IPS DF 4.7 (cell line): ENCODE results near the gene GNAI2.
"Not testable (repeated sequence)": the region's sequence is repeated elsewhere in the genome, so short reads cannot be mapped to it uniquely, and the experiment has no call there.

Experiments
- DNase-seq: peaks from one replicate; pipeline ENCODE4 v3.0.0-alpha.2; 2013; ENCODE audit warnings: low spot score; ENCODE audit errors: extremely low read depth

Gene GNAI2

DNA sequence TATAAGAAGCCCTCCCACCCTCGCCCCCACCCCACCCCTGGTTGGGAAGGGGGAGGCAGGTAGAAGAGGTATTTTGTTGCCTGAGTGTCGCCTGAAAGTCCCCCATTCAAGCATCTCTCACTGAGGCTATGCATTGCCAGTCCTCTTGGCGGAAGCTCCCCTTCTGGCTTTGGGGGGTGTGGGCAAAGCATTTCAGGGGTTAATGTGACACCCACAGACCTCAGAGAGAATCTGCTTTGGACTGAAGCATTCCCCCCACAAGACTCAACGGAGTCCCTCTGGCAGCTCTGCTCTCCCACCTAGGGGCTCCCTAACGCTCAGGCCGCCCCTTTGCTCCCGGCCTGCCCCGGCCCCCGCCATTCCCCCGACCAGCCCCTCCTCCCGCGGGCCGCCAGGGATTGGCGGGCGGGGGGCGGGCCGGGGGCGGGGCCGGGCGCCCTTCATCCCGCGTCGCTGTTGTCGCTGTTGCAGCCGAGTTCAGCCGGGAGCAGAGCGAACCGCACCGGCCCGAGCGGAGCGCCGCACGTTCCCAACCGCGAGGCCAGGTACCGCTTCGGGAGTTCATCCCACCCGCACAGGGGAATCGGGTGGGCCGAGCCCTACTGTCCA is 31.1 kb upstream of the GNAI2 start, which contains the start of gene SLC38A3:
SLC38A3 (plus strand) TSS at position 468 of the 609 bp plus-strand sequence. CDS start 8,929 bp downstream, outside the sequence.
- no peak for DNase-seq

DNA sequence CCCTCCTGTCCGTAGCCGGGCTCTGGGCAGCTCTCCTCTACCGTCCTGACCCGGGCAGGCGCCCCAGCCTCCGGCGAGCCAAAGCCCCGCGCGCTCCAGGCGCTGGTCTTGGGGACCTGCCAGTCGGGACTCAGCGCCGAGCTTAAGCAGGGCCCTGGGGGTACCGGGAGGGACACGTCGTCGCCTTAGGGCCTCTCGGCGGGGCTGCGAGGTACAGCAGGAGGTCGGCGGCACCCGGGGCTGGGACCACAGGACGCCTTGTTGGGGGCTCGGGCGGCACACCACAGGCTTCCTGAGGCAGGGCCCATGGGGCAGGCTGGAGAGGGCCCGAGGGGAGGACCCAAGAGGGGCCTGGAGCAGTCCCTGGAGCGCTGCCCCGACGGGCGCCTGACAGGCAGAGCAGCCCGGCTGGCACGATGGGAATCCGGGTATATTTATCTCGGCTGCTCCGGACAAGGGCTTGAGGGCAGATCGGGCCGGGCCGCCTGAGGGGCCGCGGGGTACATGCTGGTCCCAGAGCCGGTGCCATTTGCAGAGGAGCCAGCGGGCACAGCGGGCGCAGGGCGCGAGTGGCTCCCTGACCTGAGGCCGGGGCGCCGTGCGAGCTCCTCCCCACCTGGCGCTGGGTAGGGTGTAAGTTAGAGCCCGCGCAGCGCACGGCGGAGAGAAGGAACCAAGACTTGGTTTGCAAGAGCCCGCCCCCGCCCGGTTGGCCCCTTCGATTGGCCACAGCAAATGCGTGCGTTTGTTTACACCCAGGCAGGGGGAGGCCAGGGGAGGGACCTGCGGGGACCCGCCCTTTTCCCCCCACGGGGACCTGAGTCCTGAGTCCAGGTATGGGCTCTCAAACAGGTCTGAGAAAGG is 30.4 kb upstream of the GNAI2 start:
- DNase-seq = no peak

DNA sequence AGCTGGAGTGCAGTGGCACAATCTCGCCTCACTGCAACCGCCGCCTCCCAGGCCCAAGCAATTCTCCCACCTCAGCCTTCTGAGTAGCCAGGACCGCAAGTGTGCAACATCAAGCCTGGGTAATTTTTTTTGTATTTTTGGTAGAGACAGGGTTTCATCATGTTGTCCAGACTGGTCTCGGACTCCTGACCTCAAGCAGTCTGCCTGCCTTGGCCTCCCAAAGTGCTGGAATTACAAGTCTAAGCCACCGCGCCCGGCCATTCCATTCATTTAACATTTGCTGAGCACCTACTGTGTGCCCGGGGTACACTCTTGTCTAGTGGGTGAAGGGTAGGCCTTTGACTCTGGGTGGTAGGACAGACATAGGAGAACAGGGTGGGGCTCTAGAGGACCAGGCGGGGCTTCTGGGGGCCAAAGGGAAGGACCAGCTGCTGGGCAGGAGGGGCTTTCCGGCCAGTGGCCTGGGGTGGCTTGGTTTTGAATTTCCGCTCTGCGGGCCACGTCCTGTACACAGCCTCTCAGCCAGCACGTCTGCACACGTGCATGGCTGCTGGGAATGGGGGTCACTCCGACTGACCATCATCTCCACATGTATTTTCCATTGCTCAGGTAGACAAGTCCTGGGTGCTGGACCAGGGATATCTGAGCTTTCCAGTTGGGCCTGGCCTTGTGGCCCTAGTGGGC is 28.5 kb upstream of the GNAI2 start:
- no peak for DNase-seq

DNA sequence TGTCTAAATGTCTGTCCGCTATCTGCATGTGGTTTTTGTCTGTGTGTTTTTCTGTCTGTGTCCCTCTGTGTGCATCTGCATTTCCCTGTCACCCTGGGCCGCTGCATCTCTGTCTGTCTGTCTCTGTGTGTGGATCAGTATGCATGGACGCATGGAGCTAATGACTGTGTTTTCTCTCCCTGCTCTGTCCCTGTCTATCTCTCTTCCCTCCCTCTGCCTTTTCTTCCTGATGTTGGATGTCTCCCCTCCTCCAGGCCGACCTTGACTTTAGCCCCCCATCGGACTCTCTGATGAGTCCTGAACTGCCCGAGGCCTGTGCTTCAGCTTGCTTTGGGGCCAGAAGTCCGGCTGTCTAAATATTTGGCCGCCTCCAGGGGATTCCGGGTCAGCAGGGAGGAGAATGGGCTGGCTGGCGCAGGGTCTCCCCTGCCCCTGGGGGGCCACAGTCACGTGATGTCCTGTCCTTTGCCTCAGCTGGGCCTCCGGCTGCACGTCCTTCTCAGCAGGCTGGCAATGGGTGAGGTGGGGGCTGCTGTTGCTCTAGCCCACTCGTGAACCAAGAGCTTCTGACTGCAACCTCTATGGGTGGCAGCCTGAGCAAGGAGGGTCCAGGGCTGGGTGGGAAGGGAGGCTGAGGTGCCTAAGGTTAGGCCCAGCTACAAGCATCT is 27.2 kb upstream of the GNAI2 start:
- DNase-seq = no peak

DNA sequence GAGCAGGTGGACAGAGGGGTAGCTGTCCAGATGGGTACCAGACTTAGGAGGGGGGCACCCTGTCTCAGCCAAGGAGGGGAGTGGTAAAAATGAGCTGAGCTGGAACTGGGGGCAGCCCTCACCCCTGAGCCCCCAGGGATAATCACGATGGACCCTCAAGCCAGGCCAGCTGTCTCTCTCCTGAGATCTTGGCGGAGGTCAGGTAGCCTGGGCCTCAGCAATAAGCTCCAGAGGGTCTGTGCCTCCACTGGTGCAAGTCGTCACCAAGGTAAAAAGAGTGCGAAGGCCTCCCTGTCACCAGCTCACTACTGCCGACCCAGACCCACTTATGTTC is 25.9 kb upstream of the GNAI2 start:
- no peak for DNase-seq

DNA sequence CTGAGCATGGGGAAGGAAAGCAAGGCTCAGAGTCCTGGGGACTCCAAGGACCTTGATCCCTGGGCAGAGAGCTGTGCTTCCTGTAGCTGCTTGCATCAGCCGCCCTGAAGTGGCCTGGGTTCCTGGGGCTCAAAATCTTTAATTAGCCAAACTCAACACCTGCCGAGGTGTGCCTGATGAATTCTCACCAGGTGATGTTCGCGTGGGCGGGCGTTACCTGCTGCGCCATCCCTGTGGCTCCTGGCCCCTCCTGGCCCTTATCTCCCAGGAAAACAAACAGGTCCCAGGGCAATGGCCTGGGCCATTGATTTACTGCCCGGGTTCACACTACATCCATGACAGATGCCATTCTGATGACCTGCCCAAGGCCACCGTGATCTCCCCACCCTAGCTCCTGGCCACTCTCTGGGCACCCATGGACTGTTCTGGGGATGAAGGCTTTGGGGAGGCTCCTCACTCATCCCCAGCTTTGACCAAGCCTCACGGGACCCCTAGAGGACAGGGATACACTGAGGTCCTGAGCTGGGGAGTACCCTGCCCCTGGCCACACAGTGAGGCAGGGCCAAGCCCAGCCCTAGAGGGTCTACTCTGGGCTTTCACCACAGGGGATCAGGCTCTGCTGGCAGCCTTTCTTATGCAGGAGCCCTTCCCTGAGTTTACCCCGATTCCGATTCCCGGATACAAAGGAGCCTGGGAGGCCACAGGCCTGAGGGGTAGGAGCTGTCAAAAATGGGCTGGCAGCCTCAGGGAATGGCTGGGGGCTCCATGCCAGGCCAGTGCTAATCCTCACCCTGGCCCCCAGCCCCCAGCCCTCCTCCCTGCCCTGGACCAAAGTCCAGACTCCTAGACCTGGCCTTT is 25.3 kb upstream of the GNAI2 start:
- DNase-seq = no peak

DNA sequence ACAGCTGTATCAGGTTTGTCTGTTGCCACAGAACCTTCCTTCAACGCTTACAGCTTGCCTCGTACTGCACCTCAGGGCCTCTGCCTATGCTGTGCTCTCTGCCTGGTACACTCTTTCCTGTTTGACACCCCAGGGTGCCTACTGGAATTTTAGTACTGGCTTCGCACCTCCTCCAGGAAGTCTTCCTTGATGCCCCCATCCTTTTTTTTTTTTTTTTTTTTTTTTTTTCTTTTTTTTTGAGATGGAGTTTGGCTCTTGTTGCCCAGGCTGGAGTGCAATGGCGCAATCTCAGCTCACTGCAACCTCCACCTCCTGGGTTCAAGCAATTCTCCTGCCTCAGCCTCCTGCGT is 24.7 kb upstream of the GNAI2 start:
- DNase-seq = not testable (repeated sequence)

DNA sequence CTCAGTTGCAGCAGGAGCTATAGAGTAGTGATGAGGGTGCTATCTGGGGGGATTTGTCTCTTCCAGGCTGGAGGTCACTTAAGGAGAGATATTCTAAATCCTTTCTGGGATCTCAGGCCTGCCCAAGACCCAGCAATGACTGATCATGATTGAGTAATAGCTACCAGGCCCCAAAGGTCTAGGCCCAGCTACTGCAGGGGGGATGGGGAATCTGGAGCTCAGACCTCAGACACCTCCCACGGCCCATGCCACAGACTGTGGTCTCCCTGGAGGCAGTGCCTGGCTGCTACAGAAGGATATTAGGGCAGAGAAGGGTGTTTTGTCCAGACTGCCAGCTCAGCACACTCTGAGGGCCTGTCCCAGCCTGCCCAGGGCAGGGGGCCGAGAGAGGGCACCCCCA is 24.1 kb upstream of the GNAI2 start:
- no peak for DNase-seq

DNA sequence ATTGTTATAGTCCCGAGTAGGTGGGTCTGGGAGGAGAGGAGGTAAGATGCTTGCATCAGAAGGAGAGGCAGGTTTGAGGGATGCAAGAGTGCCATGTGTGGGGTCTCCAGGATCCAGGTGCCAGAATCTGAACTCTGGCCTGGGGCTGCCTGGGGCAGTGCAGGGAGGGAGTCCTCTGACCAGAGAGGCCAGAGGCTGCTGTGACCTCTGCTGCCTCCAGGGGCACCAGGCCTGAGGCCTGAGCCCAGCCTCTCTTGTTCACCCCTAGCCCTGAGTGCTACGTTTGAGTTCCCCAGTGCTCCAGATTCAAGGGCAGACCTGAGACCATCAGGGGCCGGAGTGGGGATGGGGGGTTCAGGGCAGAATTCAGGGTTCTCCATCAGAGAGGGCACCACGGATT is 23.5 kb upstream of the GNAI2 start:
- no peak for DNase-seq

DNA sequence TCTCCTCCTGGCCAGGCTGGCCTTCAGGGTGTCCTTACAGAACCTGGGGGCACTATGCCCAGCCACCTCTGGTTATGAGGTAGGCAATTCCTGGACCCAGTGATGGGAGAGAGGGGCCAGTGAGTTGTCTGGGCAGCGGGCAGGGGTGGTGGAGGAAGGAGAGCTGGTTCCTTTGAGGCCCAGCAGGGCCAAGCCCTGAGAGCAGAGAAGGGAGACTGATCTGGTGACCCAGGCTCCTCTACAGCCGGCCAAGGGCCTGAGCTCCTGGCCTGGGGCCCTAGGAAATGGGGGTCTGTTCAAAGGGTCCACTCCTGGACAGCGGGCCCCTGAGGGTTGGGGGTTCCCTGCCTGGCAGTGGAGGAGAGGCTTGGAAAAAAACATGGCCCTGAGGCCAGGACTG is 23.0 kb upstream of the GNAI2 start:
- no peak for DNase-seq

DNA sequence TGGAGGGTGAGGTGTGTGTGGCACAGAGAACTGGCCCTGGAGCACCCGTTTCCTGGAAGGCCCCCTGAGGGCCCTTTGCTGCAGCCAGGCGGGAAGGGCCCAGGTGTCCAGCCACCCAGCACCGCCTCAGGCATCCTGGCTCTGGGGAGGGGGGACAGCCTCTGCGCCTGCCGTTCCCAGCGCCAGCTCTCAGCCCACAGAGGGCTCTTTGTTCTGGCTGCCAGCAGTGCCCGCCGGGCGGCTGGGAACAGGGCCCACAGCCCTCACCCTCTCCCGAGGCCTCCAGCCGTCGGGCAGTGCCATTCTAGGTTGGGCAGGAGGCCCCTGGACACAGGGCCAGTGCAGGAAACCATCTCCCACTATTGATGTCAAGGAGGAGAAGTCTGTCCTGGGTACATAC is 22.6 kb upstream of the GNAI2 start:
- no peak for DNase-seq

DNA sequence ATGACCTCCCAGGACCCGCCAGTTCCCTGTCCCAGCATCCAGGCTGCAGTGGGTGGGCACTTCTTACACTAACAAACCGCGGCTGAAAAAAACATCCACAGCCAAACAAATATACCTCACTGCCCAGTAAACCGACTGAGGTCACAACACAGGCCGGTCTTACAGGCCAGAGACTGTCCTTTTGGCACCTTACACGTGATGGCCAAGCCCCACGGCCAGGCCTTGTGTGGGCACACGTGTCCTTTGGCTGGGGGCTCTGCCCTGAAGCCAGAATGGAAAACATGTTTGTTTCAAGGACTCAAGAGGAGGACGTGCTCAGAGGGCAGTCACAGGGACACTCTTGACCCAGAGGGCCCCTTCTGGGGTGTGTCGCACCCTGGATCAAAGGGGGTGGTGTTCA is 21.2 kb upstream of the GNAI2 start:
- no peak for DNase-seq

DNA sequence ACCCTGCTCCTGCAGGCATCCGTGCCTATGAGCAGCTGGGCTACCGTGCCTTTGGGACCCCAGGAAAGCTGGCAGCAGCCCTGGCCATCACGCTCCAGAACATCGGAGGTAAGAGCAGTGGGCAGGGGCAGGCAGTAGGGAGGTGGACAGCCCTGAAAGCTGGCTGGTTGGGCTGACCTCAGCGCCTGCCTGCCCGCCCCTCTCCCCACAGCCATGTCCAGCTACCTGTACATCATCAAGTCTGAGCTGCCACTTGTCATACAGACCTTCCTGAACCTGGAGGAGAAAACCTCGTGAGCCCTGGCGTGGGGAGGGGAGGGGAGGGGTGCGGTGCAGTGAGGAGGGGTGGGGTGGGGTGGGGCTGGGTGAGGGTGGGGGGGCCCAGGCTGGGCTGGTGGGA is 20.5 kb upstream of the GNAI2 start:
- no peak for DNase-seq

DNA sequence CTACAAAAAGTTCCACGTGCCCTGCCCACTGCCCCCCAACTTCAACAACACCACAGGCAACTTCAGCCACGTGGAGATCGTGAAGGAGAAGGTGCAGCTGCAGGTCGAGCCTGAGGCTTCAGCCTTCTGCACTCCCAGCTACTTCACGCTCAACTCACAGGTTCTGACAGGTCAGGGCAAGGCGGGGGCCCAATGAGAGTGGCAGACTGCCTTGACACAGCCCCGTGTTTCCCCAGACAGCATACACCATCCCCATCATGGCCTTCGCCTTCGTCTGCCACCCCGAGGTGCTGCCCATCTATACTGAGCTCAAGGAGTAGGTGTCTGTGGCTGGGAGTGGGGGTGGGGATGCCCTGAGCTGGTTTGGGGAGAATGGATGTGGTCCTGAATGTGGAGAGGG is 18.3 kb upstream of the GNAI2 start:
- DNase-seq = no peak

DNA sequence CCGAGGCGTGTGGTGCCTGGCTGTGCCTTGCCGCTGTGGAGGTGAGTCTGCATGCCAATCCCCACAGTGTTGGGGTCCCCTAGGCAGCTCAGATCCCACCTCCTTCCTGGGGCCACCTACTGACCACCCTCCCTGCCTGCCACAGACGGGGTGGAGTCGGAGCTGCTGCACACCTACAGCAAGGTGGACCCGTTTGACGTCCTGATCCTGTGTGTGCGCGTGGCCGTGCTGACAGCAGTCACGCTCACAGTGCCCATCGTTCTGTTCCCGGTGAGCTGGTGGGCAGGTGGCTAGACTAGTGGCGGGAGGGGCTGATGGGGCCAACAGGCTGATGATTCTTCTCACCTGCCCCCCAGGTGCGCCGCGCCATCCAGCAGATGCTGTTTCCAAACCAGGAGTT is 17.6 kb upstream of the GNAI2 start:
- DNase-seq = no peak

DNA sequence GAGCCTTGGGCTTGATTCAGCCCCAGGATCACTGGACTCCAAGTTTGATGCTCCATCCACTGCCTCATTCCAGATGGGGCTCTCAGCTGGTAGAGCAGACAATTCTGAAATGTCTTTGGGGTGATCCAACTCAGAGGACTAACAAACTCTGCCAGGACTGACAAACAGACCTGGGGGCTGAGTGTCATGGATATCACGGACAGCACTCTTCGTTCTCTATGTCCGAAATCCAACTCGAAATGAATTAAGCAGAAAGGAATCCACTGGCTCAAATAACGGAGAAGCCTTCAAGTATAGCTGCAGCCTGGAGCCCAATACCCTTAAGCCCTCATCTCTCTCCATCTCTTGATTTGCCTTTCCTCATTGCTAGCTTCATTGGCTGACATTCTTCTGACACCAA is 16.7 kb upstream of the GNAI2 start:
- no peak for DNase-seq

DNA sequence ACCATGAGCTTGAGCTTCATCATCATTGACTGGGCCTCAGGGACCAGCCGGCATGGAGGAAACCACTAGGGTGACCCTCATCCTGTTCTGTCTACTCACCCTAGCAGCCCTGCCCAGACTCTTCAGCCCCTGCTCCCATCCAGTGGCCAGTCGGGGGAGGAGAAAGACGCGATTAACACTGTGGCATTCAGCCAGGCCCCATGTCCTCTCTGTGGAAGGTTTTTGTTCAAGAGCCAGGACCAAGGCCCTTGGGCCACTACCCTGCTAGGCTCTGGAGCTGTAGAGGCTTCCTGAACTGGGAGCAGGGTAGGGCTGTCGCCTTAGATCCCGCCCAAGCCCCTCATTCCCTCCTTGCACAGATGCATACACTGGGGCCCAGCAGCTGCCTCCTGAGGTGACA is 15.9 kb upstream of the GNAI2 start:
- no peak for DNase-seq

DNA sequence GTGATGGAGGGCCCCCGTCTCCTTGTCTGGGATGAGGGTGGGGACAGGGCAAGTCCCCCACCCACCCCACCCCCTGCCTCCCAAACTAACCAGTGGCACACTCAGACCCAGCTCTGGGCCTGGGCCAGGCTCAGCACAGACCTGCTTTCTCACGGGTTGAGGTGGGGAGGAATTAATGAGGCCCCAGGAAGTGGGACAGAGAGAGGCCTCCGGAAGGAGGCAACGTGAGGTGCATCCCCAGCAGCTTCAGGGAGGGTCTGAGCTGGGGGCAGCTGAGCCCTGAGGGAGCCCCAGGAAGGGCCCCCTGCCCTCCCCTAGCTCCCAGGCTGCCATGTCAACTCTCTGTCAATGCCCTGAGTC is 15.0 kb upstream of the GNAI2 start:
- DNase-seq = no peak

DNA sequence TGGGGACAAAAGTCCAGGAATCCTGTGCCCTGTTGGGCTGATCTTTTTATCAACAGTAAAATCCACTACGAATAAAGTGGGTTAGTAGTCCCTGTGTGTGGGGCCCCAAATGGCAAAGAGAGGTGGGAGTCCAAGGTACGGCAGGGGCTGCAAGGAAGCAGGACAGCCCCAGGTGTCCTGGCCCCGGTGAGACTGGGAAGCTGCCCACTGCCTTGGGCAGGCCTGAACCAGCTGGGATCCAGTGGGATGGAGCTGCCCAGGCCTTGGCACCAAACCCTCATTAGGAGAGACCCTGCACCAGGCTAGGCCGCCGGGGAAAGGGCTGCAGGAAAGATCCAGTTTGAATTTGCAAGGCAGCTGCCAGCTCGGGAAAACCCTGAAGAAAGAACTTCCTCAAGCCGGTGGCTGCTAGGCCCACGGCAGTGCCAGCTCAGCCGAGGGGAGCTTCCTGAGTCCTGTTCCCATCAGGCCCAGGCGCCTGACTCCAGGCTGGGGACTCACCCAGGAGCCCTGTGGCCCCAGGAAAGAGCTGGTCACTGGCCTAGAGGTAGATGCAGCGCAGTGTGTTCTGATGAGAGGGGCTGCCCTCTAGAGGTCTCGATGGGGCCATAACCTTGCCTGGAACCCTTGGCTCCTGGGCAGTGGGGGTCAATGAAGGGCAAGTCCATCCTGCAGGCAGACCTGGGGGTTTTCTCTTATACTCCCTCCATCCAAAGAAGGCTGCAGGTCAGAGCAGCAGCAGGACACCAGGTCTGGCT is 14.4 kb upstream of the GNAI2 start:
- no peak for DNase-seq

DNA sequence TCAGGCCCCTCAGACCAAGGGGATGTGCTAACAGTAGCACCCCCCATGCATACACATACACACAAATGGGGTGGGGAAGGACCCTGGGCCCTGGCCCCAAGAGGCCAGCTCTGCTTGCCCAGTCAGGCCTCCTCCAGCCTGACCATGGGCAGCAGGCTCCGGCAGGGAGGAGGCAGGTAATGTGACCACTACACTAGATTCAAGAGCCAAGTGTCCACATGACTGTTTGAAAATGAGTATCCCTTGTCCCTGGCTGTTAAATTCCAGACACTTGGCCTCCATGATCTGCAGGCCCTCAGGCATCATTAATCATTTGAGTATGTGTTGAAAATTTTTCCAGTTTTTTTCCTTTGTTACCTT is 13.9 kb upstream of the GNAI2 start:
- no peak for DNase-seq

DNA sequence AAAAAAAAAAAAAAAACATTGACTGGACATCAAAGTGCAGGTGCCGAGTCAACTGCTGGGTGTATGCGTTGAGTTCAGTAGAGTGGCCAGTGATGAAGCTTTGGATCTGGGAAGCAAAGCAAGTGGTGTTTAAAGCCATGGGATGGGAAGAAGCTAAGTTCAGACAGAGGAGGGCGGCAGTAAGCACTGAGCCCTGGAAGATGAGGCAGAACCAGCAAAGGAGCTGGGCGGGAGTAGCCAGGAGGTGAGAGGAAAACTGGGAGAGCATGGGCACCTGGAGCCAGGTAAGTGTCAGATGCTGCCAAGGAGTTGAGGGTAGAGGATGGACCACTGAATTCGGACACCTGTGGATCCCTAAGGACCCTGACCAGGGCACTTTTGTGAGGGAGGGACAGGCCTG is 11.4 kb upstream of the GNAI2 start:
- no peak for DNase-seq
